ENCODE results near the gene TMEM222.
"Not testable (repeated sequence)": the region's sequence is repeated elsewhere in the genome, so short reads cannot be mapped to it uniquely, and the experiment has no call there.

Gene TMEM222

DNA sequence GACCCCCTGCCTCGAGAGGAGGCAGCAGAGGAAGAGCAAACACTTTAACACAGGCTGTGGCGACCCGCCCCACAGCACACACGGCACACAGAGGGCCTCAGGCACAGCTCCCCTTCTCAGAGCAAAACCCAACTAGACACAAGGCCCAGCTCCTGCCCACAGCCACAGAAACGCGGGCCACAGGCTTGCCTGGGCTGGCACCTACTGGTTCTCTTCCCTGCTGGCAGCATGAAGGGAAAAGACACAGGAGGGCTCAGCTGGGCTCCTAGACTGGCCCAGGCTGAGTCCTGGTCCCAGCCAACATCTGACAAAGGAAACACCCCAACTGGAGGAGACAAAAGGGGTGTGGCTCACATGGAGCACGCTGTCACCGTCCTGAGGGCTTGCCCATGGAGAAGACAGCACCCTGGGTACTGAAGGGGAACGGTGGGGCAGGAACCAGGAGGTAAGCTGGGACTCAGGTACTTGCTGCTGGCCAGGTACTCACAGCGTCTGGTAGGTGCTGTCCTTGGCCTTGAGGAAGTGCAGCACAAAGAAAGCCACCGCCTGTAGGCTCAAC is 57.7 kb downstream of the TMEM222 start:
- peak; percentile 38 for DNase-seq (ENCODE audit: low read depth)
- no peak overlapping the region for H3K4me3 ChIP-seq (ENCODE audit: low read length)
- TF ChIP-seq, protein P1, sequence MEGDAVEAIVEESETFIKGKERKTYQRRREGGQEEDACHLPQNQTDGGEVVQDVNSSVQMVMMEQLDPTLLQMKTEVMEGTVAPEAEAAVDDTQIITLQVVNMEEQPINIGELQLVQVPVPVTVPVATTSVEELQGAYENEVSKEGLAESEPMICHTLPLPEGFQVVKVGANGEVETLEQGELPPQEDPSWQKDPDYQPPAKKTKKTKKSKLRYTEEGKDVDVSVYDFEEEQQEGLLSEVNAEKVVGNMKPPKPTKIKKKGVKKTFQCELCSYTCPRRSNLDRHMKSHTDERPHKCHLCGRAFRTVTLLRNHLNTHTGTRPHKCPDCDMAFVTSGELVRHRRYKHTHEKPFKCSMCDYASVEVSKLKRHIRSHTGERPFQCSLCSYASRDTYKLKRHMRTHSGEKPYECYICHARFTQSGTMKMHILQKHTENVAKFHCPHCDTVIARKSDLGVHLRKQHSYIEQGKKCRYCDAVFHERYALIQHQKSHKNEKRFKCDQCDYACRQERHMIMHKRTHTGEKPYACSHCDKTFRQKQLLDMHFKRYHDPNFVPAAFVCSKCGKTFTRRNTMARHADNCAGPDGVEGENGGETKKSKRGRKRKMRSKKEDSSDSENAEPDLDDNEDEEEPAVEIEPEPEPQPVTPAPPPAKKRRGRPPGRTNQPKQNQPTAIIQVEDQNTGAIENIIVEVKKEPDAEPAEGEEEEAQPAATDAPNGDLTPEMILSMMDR (IDR thresholded peaks at IDR 0.05; ENCODE audit: insufficient read depth, low read depth, low read length, missing control alignments), result peak; percentile 29

DNA sequence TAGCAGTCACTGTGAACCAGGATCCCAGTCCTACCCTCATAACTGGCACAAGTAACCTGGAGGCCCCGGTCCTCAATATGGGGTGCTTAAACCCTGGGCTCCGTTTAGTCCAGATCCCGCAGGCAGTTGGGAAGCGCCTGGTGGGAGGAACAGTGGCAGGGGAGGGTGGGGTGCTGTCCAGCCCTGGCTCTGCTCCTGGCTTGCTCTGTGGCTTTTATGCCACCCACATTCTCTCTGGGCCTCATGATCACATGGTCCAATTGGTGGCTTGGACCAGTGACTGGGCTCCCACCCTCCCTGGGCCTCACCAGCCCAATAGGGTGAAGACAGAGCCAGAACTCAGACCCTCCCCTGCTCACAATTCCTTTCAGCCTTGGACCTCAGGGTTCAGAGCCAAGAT is 58.3 kb downstream of the TMEM222 start:
- no peak for DNase-seq (ENCODE audit: low read depth)

DNA sequence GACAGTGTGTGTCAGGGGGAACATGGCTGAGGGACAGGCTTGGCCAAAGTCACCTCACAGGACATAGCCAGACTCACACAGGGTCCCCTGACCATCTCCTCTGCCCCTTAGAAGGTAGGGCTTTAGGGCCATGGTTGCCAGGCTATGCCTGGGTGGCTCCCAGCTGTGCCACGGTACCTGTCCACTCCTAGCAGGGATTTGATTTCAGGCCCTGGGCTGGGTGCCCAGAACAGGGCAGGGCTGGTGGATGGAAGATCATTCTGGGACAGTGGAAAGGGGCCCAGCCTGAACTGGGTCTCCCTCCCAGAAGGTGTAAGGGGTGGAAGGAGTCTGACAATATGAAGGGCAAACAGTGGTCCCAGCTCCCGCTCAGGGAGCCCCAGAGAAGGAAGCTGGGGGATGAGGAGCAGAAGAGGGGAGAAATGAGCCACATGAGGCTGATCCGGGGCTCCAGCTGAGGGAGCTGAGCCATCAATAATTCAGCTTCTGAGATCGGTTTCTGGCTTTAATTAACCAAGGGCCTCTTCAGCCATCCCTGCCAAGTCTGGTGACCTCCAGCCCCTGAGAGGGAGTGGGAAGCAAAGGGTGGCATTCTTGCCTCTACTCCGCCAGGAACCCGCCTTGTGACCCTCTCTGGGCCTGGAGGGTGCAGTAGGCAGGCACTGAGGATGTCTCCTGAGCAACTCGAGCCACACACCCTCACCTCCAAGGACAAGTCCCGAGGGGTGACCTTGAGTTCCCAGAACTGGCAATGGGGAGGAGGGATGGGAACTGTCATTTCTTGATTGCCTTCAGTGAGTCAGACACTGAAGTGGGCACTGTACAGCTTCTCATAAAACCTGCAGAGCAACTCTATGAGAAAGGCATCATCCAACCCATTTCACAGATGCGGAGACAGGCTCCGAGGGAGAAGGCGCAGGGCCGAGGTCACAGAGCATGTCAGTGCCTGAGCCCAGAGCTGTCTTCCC is 59.1 kb downstream of the TMEM222 start:
- H3K4me3 ChIP-seq (ENCODE audit: low read length), result no peak overlapping the region
- no peak for DNase-seq (ENCODE audit: low read depth)
- TF ChIP-seq, protein P1 (IDR thresholded peaks at IDR 0.05; ENCODE audit: insufficient read depth, low read depth, low read length, missing control alignments), result no peak

More for the DNA sequence above, 58.3 kb downstream of the TMEM222 start:
- TF ChIP-seq, protein P1 (IDR thresholded peaks at IDR 0.05; ENCODE audit: insufficient read depth, low read depth, low read length, missing control alignments), result no peak
- no peak overlapping the region for H3K4me3 ChIP-seq (ENCODE audit: low read length)

DNA sequence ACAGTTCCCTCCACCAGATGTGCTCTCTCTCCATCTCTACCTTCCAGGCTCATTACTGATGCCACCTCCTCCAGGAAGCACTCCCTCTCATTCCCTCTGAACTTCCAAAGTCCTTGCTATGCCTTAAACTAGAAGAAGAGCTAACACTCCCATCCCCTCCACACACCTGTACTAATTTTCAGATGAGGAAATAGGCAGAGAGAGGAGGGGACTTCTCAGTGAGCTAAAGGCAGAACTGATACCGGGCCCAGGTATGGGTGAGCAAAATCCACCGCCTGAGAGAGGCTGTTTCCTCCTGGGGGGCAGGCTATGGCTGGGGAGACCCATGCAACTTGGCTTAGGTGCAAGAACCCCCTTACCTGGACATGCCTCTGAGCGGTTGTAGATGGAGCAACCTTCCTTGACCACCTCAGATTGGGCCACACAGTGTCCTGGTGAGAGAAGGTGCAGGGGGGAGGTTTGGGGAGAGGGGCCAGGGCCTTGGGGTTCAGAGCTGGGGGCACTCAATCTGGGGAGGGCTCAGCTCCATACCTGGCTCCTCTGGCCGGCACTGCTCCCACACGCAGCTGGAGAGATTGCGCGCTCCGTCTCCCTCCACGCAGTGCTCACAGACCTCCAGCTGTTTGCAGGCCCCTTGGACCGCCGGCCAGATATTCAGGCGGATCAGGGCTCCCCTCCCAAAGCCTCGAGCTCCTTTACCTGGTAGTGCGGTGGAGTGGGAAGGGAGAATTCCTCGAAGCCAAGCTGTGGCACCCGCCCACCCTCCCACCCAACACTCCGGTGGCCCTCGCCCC is 60.2 kb downstream of the TMEM222 start:
- DNase-seq (ENCODE audit: low read depth), result no peak
- peak overlapping the region; percentile 61 for H3K4me3 ChIP-seq (ENCODE audit: low read length)
- TF ChIP-seq, protein P1 (IDR thresholded peaks at IDR 0.05; ENCODE audit: insufficient read depth, low read depth, low read length, missing control alignments), result no peak

DNA sequence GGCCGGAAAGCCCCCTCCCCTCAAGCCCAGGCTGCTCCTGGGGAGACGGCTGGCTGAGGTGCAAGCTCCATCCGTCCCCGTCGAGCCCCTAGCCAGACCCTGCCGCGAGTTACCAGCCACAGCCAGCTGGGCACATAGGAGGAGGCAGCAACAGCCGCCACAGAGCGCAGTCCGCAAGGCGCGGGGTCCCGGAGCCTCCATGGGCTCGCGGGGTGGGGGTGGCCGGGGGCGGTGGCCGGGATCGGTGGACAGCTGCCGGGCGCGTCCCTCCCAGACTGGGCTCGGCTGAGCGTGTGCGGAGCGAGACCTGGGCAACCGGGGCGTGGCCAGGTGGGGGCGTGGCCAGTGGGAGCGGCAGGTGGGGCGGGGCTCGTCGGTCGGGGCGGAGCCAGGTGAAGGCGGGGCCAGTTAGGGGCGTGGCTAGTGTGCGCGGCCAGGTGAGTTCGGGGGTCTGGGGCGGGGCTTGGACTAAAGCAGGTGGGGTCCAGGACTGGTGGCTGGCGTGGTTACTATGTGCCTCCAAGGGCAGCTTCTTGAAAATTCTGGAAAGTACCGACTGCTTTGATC is 61.2 kb downstream of the TMEM222 start, which contains the start of gene CD164L2:
Gene CD164L2, minus strand, starts transcription at position 295 of the 567 bp plus-strand sequence. Its CDS starts 94 bp downstream, at position 201.
- H3K4me3 ChIP-seq (ENCODE audit: low read length), result peak within 1 kb of the TSS; percentile 61
- TF ChIP-seq, protein P1 (IDR thresholded peaks at IDR 0.05; ENCODE audit: insufficient read depth, low read depth, low read length, missing control alignments), result no peak
- DNase-seq (ENCODE audit: low read depth), result peak; percentile 79

DNA sequence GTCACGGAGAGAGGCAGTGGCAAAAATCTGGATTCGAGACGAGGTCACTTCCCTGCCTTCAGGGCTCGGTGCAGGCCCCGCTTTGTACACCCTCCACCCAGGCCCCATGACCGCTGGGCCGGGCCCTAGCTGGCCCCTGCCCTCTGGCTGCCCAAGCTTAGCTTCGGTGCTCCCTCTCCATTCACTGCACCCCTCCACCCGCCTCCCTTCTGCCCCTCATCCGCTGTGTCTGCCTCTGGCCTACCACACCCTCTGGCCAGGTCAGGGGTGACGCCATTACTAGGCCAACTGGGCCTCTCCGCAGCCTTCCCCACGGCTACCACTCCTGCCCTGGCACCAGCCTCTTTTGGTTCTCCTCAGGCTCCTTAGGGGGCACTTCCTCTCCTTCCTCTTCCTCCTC is 61.7 kb downstream of the TMEM222 start:
- TF ChIP-seq, protein P1 (IDR thresholded peaks at IDR 0.05; ENCODE audit: insufficient read depth, low read depth, low read length, missing control alignments), result no peak
- no peak for DNase-seq (ENCODE audit: low read depth)
- no peak overlapping the region for H3K4me3 ChIP-seq (ENCODE audit: low read length)

DNA sequence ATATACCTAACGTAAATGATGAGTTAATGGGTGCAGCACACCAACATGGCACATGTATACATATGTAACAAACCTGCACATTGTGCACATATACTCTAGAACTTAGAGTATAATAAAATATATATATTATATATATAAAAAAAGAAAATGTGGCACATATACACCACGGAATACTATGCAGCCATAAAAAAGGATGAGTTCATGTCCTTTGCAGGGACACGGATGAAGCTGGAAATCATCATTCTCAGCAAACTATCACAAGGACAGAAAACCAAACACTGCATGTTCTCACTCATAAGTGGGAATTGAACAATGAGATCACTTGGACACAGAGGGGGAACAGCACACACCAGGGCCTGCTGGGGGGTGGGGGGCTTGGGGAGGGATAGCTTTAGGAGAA is 62.8 kb downstream of the TMEM222 start:
- DNase-seq (ENCODE audit: low read depth); H3K4me3 ChIP-seq (ENCODE audit: low read length): not testable (repeated sequence)

Data from epithelial cell of esophagus (primary cell).